GM23248 (cell line): Measurements from ENCODE around the gene POLR2B. TPM values are rescaled to one million over a fixed set of nuclear protein-coding genes. Genes with fewer than 3 reads are reported as not detected.
"Not testable (repeated sequence)": the region's sequence is repeated elsewhere in the genome, so short reads cannot be mapped to it uniquely, and the experiment has no call there.

Source experiments
- DNase-seq: peaks from one replicate; pipeline ENCODE4 v3.0.0-alpha.2; 2015
- H2AFZ ChIP-seq: fragments of 200-600 bp; sonication (generic); 2 replicates; pipeline ENCODE4 v1.6.1; 2016; ENCODE audit warnings: antibody characterized with exemption
- H3F3A ChIP-seq: fragments of 200-600 bp; sonication (generic); 2 replicates; pipeline ENCODE4 v1.6.1; 2016; ENCODE audit warnings: mild to moderate bottlenecking, antibody characterized with exemption, mixed run types; ENCODE audit not compliant: insufficient read depth
- H3K27ac ChIP-seq: fragments of 200-600 bp; sonication (generic); 2 replicates; pipeline ENCODE4 v1.5.1; 2016; ENCODE audit warnings: mild to moderate bottlenecking
- H3K27me3 ChIP-seq: fragments of 200-600 bp; sonication (generic); replicated peaks from 2 replicates; pipeline ENCODE4 v1.6.1; 2016; ENCODE audit warnings: mild to moderate bottlenecking; ENCODE audit not compliant: insufficient read depth
- H3K36me3 ChIP-seq: fragments of 200-600 bp; sonication (generic); 2 replicates; pipeline ENCODE4 v1.6.1; 2016; ENCODE audit warnings: low read depth, mild to moderate bottlenecking
- H3K4me1 ChIP-seq: fragments of 200-600 bp; sonication (generic); 2 replicates; pipeline ENCODE4 v1.6.1; 2016; ENCODE audit warnings: mild to moderate bottlenecking; ENCODE audit not compliant: insufficient read depth
- H3K4me2 ChIP-seq: fragments of 200-600 bp; sonication (generic); one replicate; pipeline ENCODE4 v1.6.1; 2016; ENCODE audit warnings: mild to moderate bottlenecking; ENCODE audit not compliant: unreplicated experiment
- H3K4me3 ChIP-seq: fragments of 200-600 bp; sonication (generic); 2 replicates; pipeline ENCODE4 v1.5.1; 2016; ENCODE audit warnings: mild to moderate bottlenecking
- H3K79me2 ChIP-seq: fragments of 200-600 bp; sonication (generic); 2 replicates; pipeline ENCODE4 v1.6.1; 2016; ENCODE audit warnings: mild to moderate bottlenecking; ENCODE audit not compliant: insufficient read depth
- H3K9ac ChIP-seq: fragments of 200-600 bp; sonication (generic); 2 replicates; pipeline ENCODE4 v1.6.1; 2016; ENCODE audit warnings: mild to moderate bottlenecking
- H3K9me2 ChIP-seq: fragments of 200-600 bp; sonication (generic); 2 replicates; pipeline ENCODE4 v1.6.1; 2016; ENCODE audit warnings: mixed run types, mild to moderate bottlenecking, moderate library complexity; ENCODE audit not compliant: insufficient read depth
- H3K9me3 ChIP-seq: fragments of 200-600 bp; sonication (generic); one replicate; pipeline ENCODE4 v1.6.1; 2017; ENCODE audit warnings: low read depth
- H4K20me1 ChIP-seq: fragments of 200-600 bp; sonication (generic); 2 replicates; pipeline ENCODE4 v1.6.0; 2016; ENCODE audit not compliant: insufficient read depth
- EZH2 ChIP-seq: fragments of 200-600 bp; sonication (generic); IDR thresholded peaks from 2 replicates; pipeline ENCODE4 v1.6.1; 2018; ENCODE audit warnings: antibody characterized with exemption, mild to moderate bottlenecking; ENCODE audit not compliant: insufficient read depth, poor library complexity, severe bottlenecking
- EZH2phosphoT487 ChIP-seq: fragments of 200-600 bp; sonication (generic); IDR thresholded peaks from 2 replicates; pipeline ENCODE4 v1.6.1; 2018; ENCODE audit warnings: antibody characterized with exemption, moderate library complexity, mild to moderate bottlenecking, low read depth; ENCODE audit not compliant: insufficient read depth
- WGBS, 2 experiments: methylation state at CpG; one replicate each; pipeline ENCODE4 v1.1.6; 2015 to 2017; ENCODE audit warnings: low lambda C conversion rate in 2 of 2, low coverage in 1 of 2; ENCODE audit errors: missing lambda C conversion rate in 2 of 2; 5-methylcytosine and 5-hydroxymethylcytosine counted together
- in situ Hi-C: fragments of 300-500 bp; cut with MboI; formaldehyde crosslinking; loops from 2 replicates; pipeline ENCODE4 v1.15.0; 2020
- polyA plus RNA-seq: library from polyadenylated mRNA; unstranded; fragments of >200 nt; fragmentation: Nextera tagmentation; extraction: Ambion mirVana; gene quantifications from 2 replicates; pipeline ENCODE4 v1.2.1, GENCODE V29; 2016
- total RNA-seq: library from RNA; depleted of rRNA; stranded (reverse); fragments of >200 nt; shearing (Covaris generic); gene quantifications from 2 replicates; pipeline ENCODE4 v1.2.3, GENCODE V29; 2014

The POLR2B gene
- total and polyA plus RNA-seq, 2 experiments from 2014 or later, result 50.8 to 86.1 TPM

GRCh38 chr4:57044996-57045395 lies 66.3 kb downstream of the POLR2B start:
- TF ChIP-seq EZH2 (no peak), EZH2phosphoT487 (no peak)
- 84 to 94% methylated on average over 1 of the region's 1 CpG for WGBS, 2 experiments
- Histone ChIP-seq H3K4me2 (peak overlapping the region; percentile 62), H2AFZ (no peak overlapping the region), H3K9me2 (no peaks in the 10 kb centered on the region), H3F3A (peaks cover 30% of the 10 kb centered on the region), H4K20me1 (no peaks in the 10 kb centered on the region), H3K4me3 (0 out of 2 replicates have a peak overlapping the region, but pooled peaks have one; percentile 15), H3K27me3 (no peaks in the 10 kb centered on the region), H3K4me1 (peaks cover 50% of the 10 kb centered on the region), H3K9ac (no peak overlapping the region), H3K27ac (peak overlapping the region; percentile 57), H3K79me2 (peaks cover 33% of the 10 kb centered on the region), H3K36me3 (no peaks in the 10 kb centered on the region), H3K9me3 (no peaks in the 10 kb centered on the region)
- DNase-seq, result peak; percentile 44
- in situ Hi-C loops, result loop anchor here (10.0 to 25.0 kb wide), 2 partner anchors 110 to 367 kb away; no protein-coding TSS in a partner anchor

GRCh38 chr4:57047046-57047445 lies 68.3 kb downstream of the POLR2B start:
- not testable (repeated sequence) for H2AFZ ChIP-seq, H3K36me3 ChIP-seq, H4K20me1 ChIP-seq, H3K9me2 ChIP-seq, H3K27me3 ChIP-seq, H3K27ac ChIP-seq, H3K9ac ChIP-seq, H3K4me2 ChIP-seq, DNase-seq, H3K9me3 ChIP-seq, H3K4me3 ChIP-seq
- H3K79me2 ChIP-seq, result peaks cover 38% of the 10 kb centered on the region
- H3K4me1 ChIP-seq, result peaks cover 50% of the 10 kb centered on the region
- H3F3A ChIP-seq, result peaks cover 30% of the 10 kb centered on the region
- WGBS, 2 experiments, result 90 to 91% methylated on average over 6 of the region's 6 CpGs
- in situ Hi-C loops, result loop anchor here (10.0 to 25.0 kb wide), 2 partner anchors 108 to 365 kb away; no protein-coding TSS in a partner anchor

GRCh38 chr4:57048590-57049304 lies 70.1 kb downstream of the POLR2B start:
- no peak for DNase-seq
- H3K4me1 ChIP-seq, result peaks cover 34% of the 10 kb centered on the region
- in situ Hi-C loops, result loop anchor here (10.0 to 25.0 kb wide), 2 partner anchors 106 to 364 kb away; no protein-coding TSS in a partner anchor
- no peaks in the 10 kb centered on the region for H3K36me3 ChIP-seq
- H3K9me3 ChIP-seq, result no peaks in the 10 kb centered on the region
- H3K4me2 ChIP-seq, result peak overlapping the region; percentile 16
- H3K4me3 ChIP-seq, result no peak overlapping the region
- no peak overlapping the region for H2AFZ ChIP-seq
- H3K27ac ChIP-seq, result 0 out of 2 replicates have a peak overlapping the region, but pooled peaks have one; percentile 7
- no peaks in the 10 kb centered on the region for H3K27me3 ChIP-seq
- no peak overlapping the region for H3K9ac ChIP-seq
- H3K79me2 ChIP-seq, result peaks cover 48% of the 10 kb centered on the region
- peaks cover 26% of the 10 kb centered on the region for H3F3A ChIP-seq
- WGBS, 2 experiments, result 15 to 23% methylated on average over 1 of the region's 1 CpG
- H3K9me2 ChIP-seq, result no peaks in the 10 kb centered on the region
- TF ChIP-seq EZH2phosphoT487 (no peak), EZH2 (no peak)
- H4K20me1 ChIP-seq, result no peaks in the 10 kb centered on the region

- Histone ChIP-seq H3K36me3 (no peaks in the 10 kb centered on the region), H3K79me2 (peaks cover 41% of the 10 kb centered on the region), H3K9ac (no peak overlapping the region), H3K4me1 (peaks cover 11% of the 10 kb centered on the region), H3F3A (peaks cover 7% of the 10 kb centered on the region), H3K9me2 (no peaks in the 10 kb centered on the region), H3K9me3 (no peaks in the 10 kb centered on the region), H2AFZ (no peak overlapping the region), H3K27me3 (no peaks in the 10 kb centered on the region), H4K20me1 (no peaks in the 10 kb centered on the region), H3K4me3 (no peak overlapping the region), H3K27ac (no peak overlapping the region), H3K4me2 (no peak overlapping the region)
- no peak for DNase-seq
- 85 to 93% methylated on average over 3 of the region's 3 CpGs for WGBS, 2 experiments
- in situ Hi-C loops, result no loop called here
- TF ChIP-seq EZH2, result no peak
- no peak for TF ChIP-seq EZH2phosphoT487
Measured at GRCh38 chr4:57051095-57051494, 72.4 kb downstream of the POLR2B start.
